GM23338 (cell line): ENCODE data around the gene METTL21C.

ENCODE experiments used
- EZH2 ChIP-seq: fragments of 200-600 bp; sonication (generic); IDR thresholded peaks from one replicate; pipeline ENCODE4 v1.8.0; 2017; ENCODE audit warnings: antibody characterized with exemption, mild to moderate bottlenecking, low read depth; ENCODE audit not compliant: unreplicated experiment
- EZH2phosphoT487 ChIP-seq: fragments of 200-600 bp; sonication (generic); IDR thresholded peaks from one replicate; pipeline ENCODE4 v1.8.1; 2018; ENCODE audit warnings: antibody characterized with exemption; ENCODE audit not compliant: unreplicated experiment
- NANOG ChIP-seq: IDR thresholded peaks from 2 replicates; pipeline ENCODE4 v1.6.1; 2016; ENCODE audit warnings: antibody characterized with exemption, borderline replicate concordance
- POLR2AphosphoS5 ChIP-seq: IDR thresholded peaks from 2 replicates; pipeline ENCODE4 v1.6.1; 2016; ENCODE audit warnings: antibody characterized with exemption, low read depth
- ZNF331 ChIP-seq: fragments of 250-450 bp; sonication (Bioruptor Pico); IDR thresholded peaks from 2 replicates; pipeline ENCODE4 v1.5.0; 2020; ENCODE audit warnings: low read depth, mild to moderate bottlenecking, moderate library complexity
- TF ChIP-seq, protein P1 (sequence below), 2 experiments: fragments of 200-600 bp in 1 of 2; sonication (generic) in 1 of 2; conservative IDR thresholded peaks; 2 replicates each; pipeline versions ENCODE4 v1.5.1 to v1.6.1; 2016 to 2017; ENCODE audit warnings: antibody characterized with exemption in 2 of 2, low read depth in 2 of 2, mild to moderate bottlenecking in 2 of 2, moderate library complexity in 1 of 2
- TF ChIP-seq, protein P2 (sequence below): IDR thresholded peaks from one replicate; pipeline ENCODE4 v1.6.1; 2018; ENCODE audit warnings: antibody characterized with exemption; ENCODE audit not compliant: unreplicated experiment

DNA sequence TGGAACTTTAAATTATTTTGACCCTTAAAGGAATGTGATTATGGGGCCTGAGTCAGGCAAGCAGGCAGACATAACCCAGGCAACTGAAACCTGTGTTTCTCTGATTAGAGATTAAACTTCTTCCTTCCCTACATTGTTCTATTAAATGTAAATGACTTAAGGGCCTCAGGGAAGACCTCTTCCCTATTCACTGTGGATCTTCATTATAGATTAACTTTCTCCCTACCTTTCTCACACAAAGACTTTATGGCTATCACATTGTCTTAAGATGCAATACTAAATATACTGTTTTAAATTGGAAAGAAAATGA, 8.8 kb upstream of the METTL21C start:
- TF ChIP-seq NANOG (no peak), EZH2 (no peak), ZNF331 (no peak), POLR2AphosphoS5 (no peak), EZH2phosphoT487 (no peak)
- TF ChIP-seq, protein P1, sequence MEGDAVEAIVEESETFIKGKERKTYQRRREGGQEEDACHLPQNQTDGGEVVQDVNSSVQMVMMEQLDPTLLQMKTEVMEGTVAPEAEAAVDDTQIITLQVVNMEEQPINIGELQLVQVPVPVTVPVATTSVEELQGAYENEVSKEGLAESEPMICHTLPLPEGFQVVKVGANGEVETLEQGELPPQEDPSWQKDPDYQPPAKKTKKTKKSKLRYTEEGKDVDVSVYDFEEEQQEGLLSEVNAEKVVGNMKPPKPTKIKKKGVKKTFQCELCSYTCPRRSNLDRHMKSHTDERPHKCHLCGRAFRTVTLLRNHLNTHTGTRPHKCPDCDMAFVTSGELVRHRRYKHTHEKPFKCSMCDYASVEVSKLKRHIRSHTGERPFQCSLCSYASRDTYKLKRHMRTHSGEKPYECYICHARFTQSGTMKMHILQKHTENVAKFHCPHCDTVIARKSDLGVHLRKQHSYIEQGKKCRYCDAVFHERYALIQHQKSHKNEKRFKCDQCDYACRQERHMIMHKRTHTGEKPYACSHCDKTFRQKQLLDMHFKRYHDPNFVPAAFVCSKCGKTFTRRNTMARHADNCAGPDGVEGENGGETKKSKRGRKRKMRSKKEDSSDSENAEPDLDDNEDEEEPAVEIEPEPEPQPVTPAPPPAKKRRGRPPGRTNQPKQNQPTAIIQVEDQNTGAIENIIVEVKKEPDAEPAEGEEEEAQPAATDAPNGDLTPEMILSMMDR (conservative IDR thresholded peaks at IDR 0.05; ENCODE audit: low read depth in 2 of 2) = no peak
- TF ChIP-seq, protein P2, sequence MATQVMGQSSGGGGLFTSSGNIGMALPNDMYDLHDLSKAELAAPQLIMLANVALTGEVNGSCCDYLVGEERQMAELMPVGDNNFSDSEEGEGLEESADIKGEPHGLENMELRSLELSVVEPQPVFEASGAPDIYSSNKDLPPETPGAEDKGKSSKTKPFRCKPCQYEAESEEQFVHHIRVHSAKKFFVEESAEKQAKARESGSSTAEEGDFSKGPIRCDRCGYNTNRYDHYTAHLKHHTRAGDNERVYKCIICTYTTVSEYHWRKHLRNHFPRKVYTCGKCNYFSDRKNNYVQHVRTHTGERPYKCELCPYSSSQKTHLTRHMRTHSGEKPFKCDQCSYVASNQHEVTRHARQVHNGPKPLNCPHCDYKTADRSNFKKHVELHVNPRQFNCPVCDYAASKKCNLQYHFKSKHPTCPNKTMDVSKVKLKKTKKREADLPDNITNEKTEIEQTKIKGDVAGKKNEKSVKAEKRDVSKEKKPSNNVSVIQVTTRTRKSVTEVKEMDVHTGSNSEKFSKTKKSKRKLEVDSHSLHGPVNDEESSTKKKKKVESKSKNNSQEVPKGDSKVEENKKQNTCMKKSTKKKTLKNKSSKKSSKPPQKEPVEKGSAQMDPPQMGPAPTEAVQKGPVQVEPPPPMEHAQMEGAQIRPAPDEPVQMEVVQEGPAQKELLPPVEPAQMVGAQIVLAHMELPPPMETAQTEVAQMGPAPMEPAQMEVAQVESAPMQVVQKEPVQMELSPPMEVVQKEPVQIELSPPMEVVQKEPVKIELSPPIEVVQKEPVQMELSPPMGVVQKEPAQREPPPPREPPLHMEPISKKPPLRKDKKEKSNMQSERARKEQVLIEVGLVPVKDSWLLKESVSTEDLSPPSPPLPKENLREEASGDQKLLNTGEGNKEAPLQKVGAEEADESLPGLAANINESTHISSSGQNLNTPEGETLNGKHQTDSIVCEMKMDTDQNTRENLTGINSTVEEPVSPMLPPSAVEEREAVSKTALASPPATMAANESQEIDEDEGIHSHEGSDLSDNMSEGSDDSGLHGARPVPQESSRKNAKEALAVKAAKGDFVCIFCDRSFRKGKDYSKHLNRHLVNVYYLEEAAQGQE = no peak
